GM18907 (cell line): ENCODE results near the gene THADA.
A peak's percentile ranks its signal among the peaks of the same experiment; 100 is the strongest.
"Not testable (repeated sequence)": the region's sequence is repeated elsewhere in the genome, so short reads cannot be mapped to it uniquely, and the experiment has no call there.

Source experiments
- ATAC-seq: cut with Tn5 transposase; IDR thresholded peaks from one replicate; pipeline ENCODE4 v1.9.1; 2021; ENCODE audit warnings: mild to moderate bottlenecking, moderate library complexity; ENCODE audit not compliant: unreplicated experiment

The THADA gene

GRCh38 chr2:43540021-43540779 is 55.6 kb downstream of the THADA start:
- no peak for ATAC-seq

DNA sequence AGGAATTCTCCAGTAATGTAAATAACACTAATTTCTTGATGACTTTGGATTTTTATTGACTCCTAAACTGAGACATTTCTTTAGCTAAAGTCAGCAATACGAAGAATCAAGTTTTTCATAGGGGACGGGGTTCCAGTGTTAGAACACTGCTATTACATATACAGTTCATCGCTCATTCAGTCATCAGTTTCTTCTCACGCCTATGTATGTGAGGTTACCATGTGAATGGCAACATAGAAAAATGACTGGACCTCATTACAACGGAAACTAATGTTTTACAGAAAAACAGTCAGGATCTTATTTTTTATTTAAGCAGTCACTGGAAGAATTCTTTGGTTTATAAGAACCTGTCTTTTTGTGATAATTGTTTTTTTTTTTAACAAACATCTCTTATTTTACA is 56.4 kb downstream of the THADA start:
- ATAC-seq: no peak

- no peak for ATAC-seq
Measured at GRCh38 chr2:43538034-43538670, 57.7 kb downstream of the THADA start.

DNA sequence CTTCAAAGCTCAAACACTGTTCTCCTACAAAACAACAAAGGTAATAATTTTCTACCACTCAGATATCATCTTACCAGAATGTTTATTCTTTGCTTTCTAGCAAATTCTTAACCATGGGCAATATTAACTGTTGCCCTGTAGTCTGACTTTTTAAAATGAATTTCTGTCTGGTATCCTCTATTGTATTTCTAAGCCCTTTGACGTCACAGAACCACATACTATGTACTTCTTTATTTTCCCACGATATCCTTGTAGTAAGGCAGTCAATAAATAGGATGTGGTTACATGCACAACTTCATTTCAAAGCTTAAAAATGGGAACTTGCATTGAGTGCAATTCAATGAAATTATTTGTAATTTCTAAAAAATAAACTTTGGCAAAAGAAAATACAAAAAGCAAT is 58.7 kb downstream of the THADA start:
- ATAC-seq: no peak

DNA sequence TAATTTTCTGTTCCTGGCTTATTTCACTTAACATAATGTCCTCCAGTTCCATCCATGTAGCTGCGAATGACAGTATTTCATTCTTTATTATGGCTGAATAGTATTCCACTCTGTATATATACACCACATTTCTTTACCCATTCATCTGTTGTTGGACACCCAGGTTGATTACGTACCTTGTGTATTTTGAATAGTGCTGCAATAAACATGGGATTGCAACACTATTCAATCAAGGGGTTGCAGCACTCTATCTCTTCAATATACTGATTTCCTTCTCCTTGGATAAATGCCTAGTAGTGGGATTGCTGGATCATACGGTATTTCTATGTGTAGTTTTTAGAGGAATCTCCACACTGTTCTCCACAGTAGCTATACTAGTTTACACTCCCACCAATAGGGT is 61.3 kb downstream of the THADA start:
- no peak for ATAC-seq

DNA sequence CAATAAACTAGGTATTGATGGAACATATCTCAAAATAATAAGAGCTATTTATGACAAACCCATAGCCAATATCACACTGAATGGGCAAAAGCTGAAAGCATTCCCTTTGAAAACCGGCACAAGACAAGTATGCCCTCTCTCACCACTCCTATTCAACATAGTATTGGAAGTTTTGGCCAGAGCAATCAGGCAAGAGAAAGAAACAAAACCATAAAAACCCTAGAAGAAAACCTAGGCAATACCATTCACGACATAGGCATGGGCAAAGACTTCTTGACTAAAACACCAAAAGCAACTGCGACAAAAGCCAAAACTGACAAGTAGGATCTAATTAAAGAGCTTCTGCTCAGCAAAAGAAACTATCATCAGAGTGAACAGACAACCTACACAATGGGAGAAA is 63.3 kb downstream of the THADA start:
- ATAC-seq: not testable (repeated sequence)

DNA sequence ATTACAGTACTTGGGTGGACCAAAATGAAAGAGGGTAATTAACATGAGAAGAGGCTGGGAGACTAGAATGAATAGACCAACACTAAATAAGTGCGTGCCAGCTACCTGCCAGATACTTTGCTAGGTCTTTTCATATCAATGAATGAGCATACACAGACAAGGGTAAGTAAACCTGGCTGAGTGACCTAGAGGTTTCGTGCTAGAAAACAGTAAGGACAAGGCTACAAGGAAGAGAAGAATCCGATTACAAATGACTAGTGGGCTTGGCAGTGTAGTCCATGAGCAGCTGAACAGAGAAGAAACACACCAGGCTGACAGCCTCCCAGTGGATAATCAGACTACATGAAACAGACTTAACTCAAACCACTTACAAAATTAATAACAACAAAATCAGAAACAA is 64.6 kb downstream of the THADA start:
- ATAC-seq: no peak

- no peak for ATAC-seq
Measured at GRCh38 chr2:43526994-43527393, 68.8 kb downstream of the THADA start.

DNA sequence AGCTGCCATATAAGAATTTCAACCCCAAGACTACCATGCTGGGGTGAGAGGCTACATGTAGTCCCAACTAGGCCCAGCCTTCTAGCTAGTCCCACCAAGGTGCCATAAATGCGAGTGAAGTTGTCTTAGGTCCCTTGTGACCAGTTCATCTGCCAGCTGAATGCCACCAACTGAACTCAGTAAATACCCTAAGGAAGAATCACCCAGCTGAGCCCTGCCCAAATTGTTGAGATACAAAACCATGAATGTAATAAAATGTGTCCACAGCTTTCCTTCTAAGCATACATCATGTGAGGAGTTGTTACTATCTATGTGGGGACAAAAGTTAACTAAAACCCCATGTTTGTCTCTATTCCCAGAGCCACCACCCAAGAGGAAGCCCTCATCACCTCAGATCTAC is 70.3 kb downstream of the THADA start:
- ATAC-seq: no peak

DNA sequence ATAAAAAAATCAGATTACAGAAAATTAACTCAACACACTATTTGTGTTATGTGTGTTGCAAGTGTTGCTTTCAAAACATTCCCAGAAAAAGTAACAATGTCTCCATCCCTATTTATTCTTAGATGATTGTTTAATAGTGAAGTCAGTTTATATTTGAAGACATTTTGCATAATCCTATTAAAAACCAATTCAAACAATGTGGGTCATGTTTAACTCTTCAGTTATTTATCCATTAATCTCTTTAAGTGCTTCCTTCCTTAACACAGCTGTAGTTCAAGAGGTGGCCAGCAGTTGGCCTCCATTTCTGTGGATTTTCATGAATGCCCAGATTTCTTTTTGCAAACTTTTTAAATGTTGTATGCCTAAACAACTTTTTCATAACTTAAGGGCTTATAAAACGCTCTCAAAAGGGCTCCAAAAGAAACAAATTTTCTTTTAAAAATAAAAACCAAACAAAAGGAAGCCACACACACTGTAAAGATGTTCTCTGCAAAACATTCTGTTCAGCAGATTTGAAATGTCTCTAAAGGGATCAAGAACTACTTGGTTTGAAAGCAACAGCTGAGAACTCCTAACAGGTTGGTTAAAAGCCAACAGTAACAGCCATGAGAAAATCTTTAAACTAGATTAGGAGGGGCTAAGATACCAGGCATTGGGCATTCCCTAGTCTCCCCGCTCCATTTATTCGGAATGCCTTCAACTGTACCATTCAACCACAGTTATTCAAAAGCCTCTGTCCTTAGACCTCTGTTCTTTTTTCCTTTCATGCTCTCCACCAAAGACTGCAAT is 71.5 kb downstream of the THADA start:
- ATAC-seq: no peak

- no peak for ATAC-seq
Measured at GRCh38 chr2:43522177-43522576, 73.7 kb downstream of the THADA start.

DNA sequence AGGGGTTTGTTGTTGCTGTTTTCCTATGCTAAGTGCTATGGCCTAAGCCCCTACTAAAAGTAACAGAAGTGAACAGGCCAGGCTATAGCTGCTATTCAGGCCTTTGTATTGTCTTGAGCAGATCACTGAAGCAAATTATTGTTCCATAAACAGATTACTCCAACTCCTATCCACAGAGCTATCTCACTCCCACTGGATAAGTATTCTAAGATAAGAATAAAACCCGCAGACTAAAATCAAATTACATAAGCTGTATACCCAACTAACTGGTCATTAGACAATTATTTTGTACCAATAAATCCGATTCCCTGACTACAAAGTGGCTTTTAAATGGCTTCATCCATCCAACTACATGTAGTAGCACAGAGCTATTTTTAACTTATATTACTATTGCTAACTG is 74.3 kb downstream of the THADA start:
- no peak for ATAC-seq

DNA sequence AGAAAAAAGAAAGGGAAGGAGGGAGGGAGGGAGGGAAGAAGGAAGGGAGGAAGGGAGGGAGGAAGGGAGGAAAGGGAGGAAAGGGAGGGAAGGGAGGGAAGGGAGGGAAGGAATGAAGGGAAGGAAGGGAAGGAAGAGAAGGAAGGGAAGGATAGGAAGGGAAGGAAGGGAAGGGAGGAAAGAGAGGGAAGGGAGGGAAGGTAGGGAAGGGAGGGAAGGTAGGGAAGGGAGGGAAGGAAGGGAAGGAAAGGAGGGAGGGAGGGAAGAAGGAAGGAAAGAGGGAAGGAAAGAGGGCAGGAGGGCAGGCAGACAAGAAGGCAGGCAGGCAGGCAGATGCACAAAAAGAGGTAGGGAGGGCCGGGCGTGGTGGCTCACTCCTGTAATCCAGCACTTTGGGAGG is 74.9 kb downstream of the THADA start:
- no peak for ATAC-seq

DNA sequence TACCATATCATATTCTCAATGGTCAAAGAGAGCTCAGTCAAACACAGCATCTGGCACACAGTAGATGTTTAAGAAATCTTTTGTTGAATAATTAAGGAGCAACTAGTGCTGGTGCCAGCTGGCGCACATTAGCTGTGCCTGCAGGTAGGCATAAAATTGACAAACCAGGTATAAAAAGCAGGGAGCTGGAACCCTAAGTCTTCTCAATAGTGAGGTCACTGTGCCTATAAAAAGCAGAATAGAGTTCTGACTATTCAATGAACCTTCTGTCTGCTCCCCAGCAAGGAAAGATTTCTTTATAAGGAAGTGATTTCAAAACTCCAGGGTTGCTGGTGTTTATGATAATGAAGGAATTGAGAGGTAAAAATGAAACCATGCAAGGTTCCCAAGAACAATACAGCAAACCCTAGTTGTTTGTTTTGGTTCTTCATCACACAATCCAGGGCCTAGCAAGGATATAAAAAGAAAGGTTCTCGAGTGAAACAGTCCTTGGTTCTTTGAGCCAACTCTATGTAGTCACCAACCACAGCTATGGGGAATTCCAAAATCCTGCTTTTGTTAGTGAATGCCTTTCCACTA is 76.1 kb downstream of the THADA start:
- no peak for ATAC-seq

DNA sequence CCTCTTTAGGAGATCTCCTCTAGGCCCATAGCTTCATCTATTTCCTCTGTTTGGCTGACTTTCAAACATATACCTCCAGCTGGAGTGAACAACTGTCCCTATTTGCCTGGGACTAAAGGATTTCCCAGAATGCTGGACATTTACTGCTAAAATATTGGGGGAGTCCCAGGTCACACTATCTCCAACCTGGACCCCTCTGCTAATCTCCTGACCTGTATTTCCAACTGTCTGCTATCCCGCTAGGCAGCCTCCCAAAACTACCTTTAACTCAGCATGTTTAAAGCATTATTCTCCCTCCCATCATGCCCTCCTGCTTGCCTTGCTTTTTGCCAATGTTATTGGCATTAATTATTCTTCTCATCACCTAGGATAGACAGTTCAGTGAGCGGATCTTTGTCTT is 77.1 kb downstream of the THADA start:
- ATAC-seq: no peak

DNA sequence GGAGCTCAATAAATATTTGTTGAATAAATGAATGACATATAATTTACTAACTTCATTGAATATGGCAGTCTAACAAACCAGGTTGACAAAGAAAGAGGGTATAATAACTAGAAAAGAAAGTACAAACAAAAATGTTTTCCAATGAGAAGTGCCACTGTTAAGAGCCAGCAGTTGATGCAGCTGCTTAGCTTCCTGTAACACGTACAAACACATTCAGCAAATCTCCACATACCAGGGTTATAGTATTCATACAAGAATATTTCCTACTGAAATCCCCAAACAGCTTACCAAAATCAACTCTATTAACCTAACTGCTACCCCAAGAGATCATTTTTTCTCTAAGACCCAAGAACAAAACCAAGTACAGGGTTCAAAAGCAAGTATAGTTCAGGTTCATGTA is 77.7 kb downstream of the THADA start:
- no peak for ATAC-seq

GRCh38 chr2:43515807-43516497 is 79.9 kb downstream of the THADA start:
- ATAC-seq: no peak

GRCh38 chr2:43515248-43515647 is 80.6 kb downstream of the THADA start:
- ATAC-seq: no peak

GRCh38 chr2:43513796-43514195 is 82.0 kb downstream of the THADA start:
- no peak for ATAC-seq

GRCh38 chr2:43513216-43513615 is 82.6 kb downstream of the THADA start:
- peak; percentile 73 for ATAC-seq

DNA sequence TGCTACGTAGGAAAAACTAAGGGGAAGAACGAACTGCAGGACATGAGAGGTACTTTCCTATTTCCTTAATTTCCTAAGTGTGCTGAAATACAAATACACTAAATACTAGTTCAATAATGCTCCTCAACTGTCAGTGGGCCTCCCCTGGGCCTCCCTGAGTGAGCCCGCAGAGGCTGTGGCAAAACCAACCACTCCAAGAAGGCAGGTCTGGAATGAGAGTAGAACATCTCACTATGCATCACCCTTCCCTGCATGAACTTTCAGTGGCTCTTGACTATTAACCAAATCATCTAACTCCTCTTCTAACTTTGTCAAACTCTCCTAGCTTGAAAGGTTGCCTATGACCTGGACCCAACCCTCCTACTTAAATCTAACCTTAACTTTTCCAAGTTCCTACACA is 84.6 kb downstream of the THADA start:
- no peak for ATAC-seq
